HG03457 (cell line): ENCODE measurements around the gene FIZ1.
"Not testable (repeated sequence)": the region's sequence is repeated elsewhere in the genome, so short reads cannot be mapped to it uniquely, and the experiment has no call there.

Source experiments
- ATAC-seq: cut with Tn5 transposase; IDR thresholded peaks from one replicate; pipeline ENCODE4 v1.9.1; 2021; ENCODE audit warnings: moderate number of reproducible peaks; ENCODE audit not compliant: unreplicated experiment

The FIZ1 gene

DNA sequence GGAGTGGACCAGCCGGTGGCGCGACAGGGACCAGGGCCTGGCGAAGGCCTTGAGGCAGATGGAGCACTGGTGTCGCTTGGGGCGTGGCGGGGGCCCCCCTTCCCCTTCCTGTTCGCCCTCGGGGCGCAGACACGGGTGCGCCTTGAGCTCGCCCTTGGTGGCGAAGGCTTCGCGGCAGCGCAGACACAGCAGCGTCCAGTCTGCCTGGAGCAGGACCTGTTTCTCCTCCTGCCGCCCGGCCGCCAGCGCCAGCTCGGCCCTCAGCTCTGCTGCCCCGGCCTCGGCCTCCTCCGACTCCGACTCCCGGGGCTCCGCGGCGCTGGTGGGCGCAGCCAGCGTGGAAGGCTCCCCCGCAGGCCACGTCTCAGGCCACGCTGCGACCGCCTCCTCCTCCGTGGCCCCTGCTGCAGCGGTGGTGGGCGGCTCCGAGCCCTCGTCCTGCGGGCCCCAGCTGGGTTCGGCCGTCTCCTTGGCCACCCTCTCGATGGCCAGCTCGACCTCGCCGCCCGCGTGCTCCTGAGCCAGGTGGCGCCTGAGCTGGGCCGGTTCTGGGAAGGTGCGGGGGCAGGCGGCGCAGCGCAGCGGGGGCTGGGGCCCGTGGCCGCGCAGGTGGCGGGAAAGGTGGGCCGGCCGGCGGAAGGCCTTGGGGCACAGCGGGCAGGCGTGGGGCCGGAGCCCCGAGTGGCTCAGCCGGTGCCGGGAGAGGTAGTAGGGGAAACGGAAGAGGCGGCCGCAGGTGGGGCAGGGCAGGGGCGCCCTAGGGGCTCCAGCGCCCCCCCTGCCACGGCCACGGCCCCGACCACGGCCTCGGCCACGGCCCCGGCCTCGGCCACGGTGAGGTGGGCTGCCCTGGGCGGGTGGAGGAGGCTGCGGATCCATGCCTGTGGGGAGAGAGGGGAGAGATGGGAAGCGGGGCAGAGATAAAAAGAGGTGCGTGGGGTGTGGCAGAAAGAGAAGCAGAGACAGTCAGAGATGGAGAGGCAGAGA is 20.3 kb downstream of the FIZ1 start:
- ATAC-seq = no peak

DNA sequence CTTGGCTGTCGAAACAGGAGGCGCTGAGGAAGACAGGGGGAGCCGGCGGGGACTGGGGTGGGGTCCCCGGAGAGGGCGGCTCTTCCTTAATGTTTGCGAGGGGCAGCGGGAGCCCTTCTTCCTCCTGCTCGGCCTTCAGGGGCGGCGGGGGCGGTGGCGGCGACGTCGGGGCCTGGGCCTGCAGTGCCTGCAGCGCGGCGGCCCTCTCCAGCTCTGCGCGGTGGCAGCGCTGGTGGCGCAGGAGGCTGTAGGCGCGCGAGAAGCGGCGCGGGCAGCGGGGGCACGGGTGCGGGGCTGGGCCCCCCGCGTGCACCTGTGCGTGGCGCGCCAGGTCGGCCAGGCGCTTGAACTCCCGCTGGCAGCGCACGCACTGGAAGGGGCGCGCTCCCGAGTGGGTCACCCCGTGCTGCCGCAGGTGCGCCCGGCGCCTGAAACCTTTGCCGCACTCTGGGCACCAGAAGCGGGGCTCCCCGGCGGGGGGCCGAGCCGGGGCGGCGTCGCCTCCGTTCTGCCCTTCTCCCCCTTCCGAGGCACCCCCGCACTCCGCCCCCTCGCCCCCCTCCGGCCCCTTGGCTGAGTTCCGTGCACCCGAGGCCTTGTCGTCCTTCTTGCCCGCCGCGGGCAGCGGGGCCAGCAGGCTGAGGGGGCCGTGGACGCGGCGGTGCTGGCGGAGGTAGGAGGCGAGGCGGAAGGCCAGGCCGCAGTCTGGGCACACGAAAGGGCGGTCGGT is 21.1 kb downstream of the FIZ1 start:
- no peak for ATAC-seq

DNA sequence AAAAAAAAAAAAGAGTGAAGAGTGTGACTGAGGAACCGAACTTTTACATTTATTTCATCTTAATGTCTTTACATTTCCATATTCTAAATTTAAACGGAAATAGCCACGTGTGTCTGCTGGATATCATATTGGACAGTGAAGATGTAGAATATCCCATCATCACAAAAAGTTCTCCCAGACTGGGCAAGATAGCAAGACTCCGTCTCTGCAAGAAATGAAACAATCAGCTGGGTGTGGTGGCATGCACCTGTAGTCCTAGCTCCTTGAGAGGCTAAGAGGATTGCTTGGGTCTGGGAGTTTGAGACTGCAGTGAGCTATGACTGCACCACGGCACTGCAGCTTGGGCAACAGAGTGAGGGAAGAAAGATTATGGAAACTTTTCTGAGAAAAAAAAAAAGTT is 22.6 kb downstream of the FIZ1 start:
- ATAC-seq = no peak

DNA sequence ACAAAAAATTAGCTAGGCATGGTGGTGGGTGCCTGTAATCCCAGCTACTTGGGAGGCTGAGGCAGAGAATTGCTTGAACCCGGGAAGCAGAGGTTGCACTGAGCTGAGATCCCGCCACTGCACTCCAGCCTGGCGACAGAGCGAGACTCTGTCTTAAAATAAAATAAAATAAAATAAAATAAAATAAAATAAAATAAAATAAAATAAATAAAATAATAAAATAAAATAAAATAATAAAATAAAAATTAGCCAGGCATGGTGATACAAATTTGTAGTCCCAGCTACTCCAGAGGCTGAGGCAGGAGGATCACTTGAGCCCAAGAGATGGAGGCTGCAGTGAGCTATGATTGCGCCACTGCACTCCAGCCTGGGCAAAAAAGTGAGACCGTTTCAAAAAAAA is 25.4 kb downstream of the FIZ1 start:
- not testable (repeated sequence) for ATAC-seq

DNA sequence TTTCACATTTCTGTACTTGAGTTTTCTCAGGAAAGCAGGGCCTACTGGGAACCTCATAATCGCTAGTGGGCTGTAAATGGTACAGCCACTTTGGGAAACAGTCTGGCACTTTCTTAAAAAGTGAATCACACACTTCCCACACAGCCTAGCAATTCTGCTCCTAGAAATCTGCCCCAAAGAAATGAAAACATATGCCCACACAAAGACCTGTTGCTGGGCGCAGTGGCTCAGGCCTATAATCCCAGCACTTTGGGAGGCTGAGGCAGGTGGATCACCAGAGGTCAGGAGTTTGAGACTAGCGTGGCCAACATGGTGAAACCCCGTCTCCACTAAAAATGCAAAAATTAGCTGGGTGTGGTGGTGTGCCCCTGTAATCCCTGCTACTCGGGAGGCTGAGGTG is 29.8 kb downstream of the FIZ1 start:
- ATAC-seq = not testable (repeated sequence)

DNA sequence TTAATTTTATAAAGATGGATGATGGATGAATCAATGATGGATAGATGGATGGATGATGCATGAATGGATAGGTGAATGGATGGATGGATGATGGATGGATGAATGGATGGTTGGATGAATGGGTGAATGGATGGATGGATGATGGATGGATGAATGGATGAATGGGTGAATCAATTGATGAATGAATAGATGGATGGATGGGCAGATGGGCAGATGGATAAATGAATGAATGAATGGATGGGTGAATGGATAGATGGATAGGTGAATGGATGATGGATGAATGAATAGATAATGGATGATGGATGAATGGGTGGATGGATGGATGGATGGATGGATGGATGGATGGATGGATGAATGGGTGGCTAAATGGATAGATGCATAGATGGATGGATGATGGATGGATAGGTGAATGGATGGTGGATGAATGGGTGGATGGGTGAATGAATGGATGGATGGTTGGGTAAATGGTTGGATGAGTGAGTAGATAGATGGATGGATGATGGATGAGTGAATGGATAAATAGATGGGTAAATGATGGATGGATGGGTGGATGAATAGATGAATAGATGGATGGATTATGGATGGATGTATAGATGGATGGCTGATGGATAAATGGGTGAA is 31.5 kb downstream of the FIZ1 start:
- ATAC-seq = no peak

DNA sequence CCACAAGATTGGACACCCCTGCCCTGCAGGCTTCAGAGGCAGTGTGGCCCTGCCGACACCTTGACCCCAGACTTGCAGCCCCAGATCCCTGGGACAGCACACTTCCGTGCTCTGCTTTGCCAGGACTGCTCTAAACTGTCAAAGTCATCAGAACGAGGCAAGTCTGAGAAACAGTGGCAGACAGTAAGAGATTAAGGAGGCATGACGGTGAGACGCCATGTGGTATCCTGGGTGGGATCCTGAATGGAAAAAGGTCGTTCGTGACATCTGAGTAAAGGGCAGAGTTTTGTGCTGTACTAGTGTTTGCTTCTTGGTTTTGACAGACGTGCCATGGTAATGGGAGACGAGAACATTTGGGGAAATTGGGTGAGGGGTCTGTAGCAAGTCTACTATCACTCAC is 32.5 kb downstream of the FIZ1 start:
- ATAC-seq = no peak

DNA sequence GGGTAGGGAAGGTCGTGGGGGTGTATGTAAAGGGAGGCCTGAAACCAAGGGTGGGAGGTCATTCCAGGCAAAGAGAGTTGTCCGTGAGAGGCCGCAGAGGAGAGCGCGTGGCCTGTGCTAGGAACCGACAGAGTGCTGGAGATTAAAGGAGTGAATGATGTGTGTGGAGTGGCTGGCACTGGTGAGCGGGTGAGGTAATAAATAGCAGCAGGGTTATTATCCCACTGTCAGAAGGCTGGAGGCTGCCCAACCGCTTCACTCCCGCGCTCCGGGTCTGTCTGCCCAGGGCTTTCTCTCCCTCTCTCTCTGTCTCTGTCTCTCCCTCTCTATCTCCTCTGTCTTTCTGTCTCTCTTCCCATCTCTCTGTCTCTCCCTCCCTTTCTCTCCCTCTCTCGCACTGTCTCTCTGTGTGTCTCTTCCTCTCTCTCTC is 36.0 kb downstream of the FIZ1 start:
- no peak for ATAC-seq

DNA sequence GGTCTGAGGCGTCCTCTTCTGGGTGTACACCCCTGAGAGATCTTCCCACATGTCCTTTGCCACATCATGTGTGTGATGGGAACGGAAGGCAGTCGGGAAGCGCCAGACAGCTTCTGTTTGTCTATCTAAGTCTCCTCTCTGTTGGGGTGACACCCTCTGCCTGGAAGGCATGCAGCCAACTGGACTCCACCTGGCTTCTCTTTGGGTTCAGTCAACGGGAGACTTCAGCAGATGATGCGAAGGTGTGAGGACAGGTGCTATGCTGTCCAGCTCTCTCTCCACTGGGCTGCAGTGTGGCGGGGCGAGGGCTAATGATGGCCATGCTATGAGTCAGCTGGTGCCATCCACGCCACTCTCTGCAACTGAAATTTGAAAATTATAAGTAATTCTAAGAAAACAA is 39.6 kb downstream of the FIZ1 start:
- ATAC-seq = no peak

DNA sequence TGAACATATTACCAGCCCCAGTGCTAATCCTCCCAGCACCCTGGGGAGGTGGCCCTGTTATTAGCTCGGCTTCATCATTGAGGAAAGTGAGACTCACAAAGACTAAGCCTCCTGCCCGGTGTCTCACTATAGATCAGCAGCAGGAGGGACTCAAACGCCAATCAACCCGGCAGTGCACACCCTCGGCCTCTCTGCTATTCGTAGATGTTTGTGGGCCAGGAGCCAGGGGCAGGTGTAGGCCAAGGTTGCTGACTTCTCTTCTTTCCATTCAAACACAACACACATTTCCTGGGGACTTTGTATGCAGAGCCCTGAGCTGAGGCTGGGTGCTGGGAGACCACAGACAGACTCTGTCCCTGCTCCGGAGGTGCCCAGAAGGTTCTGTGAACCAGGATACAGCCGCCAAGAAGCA is 44.6 kb downstream of the FIZ1 start:
- ATAC-seq = no peak

DNA sequence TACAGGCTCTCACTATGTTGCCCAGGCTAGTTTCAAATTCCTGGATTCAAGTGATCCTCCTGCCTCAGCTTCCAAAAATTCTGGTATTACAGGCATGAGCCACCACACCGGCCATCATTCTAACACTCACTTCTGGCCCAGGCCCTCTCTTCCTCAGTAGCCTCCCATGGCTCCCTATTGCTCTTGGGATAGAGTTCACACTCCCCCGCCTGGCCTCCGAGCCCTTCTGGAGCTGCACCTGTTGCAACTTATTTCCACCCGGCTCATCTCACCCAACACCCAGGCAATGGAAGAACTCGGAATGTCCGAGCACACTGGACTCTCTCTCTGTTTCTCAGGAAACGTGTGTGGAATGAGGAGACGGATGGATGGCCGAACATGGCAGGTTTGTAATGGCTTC is 45.0 kb downstream of the FIZ1 start:
- no peak for ATAC-seq

DNA sequence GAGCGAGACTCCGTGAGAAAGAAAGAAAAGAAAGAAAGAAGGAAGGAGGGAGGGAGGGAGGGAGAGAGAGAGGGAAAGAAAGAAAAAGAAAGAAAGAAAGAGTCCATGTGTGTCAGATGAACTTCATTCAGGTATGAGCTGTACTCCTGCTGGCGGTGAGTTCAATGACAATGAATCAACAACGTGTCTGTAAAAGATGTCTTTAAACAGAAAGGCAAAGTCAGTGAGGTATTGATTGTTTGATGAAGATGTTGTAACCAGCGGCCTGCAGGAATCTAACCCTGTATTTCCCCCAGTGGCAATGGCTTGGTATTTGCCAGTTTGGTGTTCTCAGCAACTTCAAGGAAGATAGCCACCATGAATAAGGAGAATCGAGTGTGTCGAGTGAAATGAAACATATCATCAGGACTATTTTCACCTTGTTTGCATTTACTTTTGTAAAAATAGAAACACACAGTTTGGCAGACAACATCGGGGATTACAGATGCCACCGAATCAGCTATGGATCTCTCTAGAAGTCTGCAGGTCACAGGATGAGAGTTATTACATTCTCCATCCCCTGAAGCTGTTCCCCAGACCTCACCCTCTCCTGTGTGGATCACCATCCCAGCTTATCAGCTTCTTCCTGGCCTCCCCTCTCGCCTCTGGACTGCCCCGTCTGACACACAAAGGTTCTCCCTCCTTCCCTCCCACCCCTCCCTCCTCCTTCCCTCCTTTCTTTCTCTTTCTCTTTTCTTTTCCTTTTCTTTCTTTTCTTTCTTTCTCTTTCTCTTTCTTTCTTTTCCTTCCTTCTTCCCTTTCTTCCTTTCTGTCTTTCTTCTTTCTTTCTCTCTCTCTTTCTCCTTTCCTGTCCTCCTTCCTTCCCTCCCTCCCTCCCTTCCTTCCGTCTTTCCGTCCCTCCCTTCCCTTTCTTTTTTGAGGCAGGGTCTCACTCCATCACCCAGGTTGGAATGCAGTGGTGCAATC is 45.8 kb downstream of the FIZ1 start:
- ATAC-seq = no peak

DNA sequence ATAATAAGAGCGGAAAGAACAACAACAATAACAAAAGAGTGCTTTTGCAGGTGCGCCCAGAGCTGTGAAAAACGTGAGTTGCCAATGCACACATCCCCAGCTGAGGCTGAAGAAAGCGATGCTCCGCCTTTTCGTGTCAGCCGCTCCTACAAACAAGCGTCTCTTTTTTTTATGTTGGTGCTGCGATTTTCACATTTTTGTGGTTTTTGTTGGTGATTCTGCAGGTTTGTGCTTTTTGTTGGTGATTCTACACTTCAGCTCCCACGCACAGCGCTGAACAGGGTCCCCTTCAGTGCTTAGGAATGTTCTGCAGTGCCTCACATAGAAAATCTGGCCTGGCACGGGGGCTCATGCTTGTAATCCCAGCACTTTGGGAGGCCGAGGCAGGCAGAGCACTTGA is 46.7 kb downstream of the FIZ1 start:
- no peak for ATAC-seq

DNA sequence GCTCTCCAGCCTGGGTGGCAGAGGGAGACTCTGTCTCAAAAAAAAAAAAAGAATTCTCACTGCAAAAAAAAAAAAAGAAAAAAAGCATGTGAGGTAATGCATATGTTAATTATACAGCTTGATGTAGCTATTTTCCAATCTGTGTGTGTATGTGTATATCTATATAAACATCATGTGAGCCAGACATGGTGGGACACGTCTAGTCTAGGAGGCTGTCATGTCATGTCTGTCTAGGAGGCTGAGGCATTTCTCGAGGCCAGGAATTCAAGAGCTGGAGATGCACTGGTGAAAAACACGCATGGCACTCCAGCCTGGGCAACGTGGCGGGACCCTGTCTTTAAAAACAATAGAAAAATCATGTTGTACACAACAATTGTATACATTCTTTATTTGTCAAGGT is 47.1 kb downstream of the FIZ1 start:
- no peak for ATAC-seq

DNA sequence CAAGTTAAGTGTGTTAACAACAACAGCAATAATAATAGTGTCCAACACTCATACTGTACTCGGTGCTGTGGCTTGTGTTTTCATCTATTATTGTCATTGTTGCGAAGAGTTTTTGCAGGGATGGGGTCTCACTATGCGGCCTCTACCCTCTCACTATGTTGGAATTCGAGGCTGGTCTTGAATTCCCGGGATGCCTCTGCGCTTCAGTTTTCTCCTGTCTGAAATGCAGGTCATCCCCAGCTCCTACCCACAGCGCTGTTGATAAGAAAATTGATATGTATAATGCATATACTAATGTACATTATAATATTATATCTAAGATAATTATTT is 49.0 kb downstream of the FIZ1 start:
- no peak for ATAC-seq

DNA sequence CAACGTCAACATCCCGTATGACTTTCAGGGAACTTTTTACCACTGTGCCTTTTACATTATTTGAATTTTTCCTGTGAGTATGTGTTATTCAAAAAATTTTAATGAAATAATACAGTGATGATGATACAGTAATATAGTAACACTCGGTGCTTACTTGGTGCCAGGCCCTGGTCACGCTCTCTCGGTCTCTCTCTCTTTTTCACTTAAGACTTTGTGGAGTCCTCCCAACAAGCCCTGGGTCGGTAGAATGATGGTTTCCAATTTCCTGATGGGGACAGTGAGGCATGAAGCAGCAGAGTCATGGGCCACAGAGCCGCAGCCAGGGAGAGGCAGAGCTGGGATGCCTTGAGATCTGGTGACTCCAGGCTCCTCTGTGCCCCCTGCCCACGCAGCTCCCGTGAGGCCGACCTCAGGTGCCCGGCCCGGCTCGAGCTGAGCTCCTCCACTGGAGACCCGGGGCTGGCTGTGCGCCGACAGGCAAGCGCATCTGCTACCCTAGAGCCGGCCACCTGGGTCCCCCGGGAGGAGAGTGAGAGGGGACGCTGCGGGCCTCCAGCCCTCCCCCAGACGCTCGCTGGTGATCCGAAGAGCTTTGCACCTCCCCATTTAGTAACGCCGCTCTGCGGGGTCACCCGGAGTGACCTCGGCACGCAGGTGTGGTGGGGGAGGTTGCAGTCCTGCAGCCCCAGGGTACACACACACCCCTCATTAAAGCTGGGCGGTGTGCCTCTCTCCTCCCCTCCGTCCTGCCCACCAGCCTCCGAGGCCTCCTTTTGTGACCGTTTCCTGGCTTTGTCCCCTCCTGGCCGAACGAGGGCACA is 49.6 kb downstream of the FIZ1 start:
- no peak for ATAC-seq

DNA sequence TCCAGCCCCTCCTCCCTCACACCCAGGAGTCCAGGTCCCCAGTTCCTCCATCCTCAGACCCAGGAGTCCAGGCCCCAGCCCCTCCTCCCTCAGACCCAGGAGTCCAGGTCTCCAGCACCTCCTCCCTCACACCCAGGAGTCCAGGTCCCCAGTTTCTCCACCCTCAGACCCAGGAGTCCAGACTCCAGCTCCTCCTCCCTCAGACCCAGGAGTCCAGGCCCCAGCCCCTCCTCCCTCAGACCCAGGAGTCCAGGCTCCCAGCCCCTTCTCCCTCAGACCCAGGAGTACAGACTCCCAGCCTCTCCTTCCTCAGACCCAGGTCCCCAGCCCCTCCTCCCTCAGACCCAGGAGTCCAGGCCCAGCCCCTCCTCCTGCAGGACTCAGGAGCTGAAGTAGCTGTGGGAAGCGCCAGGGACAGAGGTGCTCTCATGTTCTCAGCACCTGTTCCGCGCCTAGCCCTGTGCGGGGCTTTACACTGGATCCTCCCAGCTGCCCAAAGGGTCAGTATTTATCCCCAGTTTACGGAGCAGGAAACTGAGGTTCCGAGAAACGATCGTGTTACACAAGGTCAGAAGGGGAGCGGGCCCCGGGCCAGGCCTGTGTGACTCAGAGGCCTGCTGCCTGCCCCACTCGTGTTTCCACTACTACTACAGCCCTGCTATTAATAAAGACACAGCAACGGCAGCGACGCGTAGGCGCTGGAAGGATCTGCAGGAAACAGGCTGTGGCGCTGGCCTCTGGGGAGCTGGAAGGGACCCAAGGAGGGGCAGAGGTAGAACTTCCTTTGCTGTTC is 52.3 kb downstream of the FIZ1 start:
- ATAC-seq = no peak

DNA sequence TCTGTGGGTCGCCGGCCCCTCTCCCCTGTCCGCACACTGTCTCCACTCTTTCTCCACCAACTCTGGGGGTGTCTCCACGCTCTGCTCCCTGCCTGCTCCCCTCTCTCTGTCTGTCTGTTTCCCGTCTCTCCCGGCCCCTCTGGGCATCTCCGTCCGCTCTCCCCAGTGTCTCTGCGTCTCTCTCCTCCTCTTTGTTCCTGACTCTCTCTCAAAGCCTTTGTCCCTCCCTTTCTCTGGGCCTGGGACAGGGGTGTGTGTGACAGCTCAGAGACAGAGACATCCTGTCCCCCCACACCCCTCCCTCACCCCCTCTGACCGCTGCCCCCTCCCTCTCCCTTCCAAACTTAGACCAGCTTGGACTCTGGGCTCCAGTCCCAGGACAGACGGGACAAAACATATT is 53.3 kb downstream of the FIZ1 start:
- ATAC-seq = no peak

DNA sequence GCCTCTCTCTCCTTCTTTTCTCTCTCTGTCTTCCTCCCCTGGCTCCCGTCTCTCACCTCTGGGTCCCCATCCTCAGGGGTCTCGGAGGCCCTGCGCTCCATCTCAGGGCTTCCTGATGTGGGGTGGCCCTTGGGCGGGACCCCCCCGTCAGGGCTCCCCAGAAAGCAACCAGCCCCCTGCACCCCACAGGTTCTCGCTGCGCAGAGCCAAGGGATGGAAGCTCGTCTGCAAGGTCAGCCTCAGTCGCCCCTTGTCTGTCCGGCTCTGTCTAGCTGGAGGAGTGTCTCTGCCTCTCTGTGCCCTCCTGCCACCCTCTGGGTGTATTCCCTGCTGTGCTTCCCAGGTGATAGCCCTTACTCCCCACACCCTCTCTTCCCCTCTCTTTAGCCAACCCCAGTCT is 53.9 kb downstream of the FIZ1 start, which contains the start of gene SBK3:
SBK3 (minus strand) TSS at position 101 of the 400 bp plus-strand sequence; CDS start at position 101, 0 bp downstream.
- ATAC-seq = no peak
